ENCODE measurements around the gene ACAA2.

Gene ACAA2

DNA sequence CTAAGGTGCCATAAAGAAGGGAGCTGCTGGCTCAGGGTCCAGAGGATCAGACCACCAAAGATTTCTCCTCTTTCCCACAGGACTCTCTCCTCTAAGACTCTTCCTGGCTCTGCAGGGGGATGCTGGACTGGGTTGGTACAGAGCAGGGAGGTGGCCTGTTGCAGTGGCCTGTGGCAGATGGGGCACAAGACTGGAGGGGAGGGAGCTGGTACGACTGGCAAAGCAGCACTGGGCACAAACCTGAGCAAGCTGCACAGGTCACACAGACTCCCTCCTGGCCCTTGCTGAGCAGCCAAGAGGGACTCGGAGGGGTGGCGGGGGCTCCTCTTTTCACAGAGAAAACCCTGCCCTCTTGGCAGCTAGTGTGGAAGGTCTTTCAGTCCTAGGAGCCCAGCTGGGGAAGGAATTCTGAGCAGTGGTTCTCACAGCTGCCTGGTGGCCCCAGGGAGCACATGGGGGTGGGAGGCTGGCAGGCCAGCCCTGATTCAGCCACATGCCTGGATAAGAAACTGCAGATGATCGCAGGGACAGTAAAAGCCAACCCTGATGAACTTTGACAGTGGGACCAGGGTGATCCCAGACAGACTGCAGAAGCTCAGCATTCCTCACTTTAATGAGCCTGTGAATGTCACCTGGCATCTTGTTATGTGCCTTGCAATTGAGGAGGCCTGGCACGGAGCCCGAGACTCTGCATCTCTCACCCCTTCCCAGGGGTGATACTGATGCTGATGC lies 32.5 kb upstream of the ACAA2 start:
- DNase-seq (ENCODE audit: extremely low read depth, low read depth): no peak

GRCh38 chr18:49844903-49845302 lies 31.6 kb upstream of the ACAA2 start:
- no peak overlapping the region for H3K4me3 ChIP-seq (replicated peaks; ENCODE audit: low read depth, low read length)
- TF ChIP-seq CTCF (IDR thresholded peaks at IDR 0.05; ENCODE audit: low read depth, low read length, missing control alignments): no peak
- no peak for DNase-seq (ENCODE audit: extremely low read depth, low read depth)

More for the DNA sequence above, 32.5 kb upstream of the ACAA2 start:
- TF ChIP-seq CTCF (IDR thresholded peaks at IDR 0.05; ENCODE audit: low read depth, low read length, missing control alignments): no peak
- no peak overlapping the region for H3K4me3 ChIP-seq (replicated peaks; ENCODE audit: low read depth, low read length)

DNA sequence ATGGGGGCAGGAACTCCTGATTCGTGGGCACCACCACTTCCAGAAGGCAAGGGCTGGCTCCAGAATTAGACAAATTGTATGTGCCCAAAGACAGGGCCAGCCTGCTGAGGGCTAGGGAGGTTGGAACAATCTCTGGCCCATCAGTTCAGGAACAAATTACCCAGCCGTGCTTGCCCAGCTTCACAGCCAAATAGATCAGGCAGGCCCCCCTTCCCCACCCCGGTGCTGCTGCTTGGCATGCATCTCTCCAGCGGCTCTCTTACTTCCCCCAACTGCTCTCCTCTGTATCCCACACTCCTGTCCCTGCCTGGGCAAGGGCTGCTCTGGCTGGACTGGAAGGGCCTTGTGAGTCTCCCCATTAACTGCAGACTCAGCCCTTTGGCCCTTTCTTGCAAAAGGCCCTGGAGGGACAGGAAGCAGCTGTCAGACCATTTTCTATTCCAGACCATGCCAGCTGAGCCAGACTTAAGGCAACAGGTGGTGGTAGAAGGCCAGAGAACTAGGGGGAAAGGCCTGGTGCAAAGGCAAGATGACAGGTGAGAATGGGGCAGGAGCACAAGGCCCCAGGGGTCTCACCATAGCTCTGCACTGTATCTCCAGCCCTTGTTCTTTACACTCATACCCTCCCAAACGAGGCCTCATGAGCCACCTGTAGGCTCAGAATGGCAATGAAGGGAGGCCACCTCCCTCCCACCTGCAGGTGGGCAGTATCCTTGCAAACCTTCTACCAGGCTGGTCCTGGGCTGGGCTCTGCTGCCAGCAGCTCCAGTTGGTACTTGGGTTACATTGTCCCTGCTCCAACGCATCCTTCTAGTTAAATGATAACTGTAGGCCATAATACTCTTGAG lies 30.7 kb upstream of the ACAA2 start:
- DNase-seq (ENCODE audit: extremely low read depth, low read depth): no peak
- no peak overlapping the region for H3K4me3 ChIP-seq (replicated peaks; ENCODE audit: low read depth, low read length)
- no peak for TF ChIP-seq CTCF (IDR thresholded peaks at IDR 0.05; ENCODE audit: low read depth, low read length, missing control alignments)

DNA sequence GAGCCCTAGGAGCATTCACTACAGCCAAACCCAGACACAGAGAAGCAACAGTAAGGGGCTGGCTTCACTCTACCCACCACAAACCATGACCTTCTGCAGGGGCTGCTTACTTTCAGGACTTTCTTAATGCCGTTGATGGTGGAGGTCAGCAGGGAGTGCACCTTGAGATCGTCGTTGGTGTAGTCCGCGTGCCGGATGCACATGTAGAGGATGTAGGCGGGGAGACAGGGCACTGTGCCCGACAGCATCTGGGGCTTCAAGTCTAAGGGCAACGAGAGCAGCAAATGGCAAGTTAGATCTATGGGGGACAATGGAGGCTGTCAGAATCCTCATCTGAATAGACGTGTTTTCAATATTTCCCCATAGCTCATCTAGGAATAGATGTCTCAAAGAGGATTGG lies 29.8 kb upstream of the ACAA2 start:
- no peak for TF ChIP-seq CTCF (IDR thresholded peaks at IDR 0.05; ENCODE audit: low read depth, low read length, missing control alignments)
- no peak for DNase-seq (ENCODE audit: extremely low read depth, low read depth)
- H3K4me3 ChIP-seq (replicated peaks; ENCODE audit: low read depth, low read length): no peak overlapping the region

DNA sequence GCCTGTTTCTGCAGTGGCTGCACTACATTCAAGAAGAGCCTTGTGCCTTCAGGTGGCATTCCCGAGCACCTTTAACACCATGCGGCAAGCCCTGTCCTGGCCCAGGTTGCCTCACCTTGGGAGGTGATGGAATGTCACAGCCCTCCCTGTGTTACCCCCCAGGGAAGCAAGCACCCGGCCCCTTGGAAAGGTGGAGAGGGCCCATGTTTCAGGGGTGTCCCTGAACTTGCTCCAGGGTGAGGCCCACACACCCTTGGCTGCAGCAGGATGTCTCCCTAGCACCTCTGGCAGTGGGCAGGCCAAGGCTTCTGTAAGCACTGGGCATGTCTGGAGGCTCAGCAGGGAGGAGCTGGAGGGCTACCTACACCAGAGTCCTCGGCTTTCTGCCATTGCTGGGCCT lies 29.3 kb upstream of the ACAA2 start:
- no peak for DNase-seq (ENCODE audit: extremely low read depth, low read depth)
- H3K4me3 ChIP-seq (replicated peaks; ENCODE audit: low read depth, low read length): no peak overlapping the region
- TF ChIP-seq CTCF (IDR thresholded peaks at IDR 0.05; ENCODE audit: low read depth, low read length, missing control alignments): no peak

DNA sequence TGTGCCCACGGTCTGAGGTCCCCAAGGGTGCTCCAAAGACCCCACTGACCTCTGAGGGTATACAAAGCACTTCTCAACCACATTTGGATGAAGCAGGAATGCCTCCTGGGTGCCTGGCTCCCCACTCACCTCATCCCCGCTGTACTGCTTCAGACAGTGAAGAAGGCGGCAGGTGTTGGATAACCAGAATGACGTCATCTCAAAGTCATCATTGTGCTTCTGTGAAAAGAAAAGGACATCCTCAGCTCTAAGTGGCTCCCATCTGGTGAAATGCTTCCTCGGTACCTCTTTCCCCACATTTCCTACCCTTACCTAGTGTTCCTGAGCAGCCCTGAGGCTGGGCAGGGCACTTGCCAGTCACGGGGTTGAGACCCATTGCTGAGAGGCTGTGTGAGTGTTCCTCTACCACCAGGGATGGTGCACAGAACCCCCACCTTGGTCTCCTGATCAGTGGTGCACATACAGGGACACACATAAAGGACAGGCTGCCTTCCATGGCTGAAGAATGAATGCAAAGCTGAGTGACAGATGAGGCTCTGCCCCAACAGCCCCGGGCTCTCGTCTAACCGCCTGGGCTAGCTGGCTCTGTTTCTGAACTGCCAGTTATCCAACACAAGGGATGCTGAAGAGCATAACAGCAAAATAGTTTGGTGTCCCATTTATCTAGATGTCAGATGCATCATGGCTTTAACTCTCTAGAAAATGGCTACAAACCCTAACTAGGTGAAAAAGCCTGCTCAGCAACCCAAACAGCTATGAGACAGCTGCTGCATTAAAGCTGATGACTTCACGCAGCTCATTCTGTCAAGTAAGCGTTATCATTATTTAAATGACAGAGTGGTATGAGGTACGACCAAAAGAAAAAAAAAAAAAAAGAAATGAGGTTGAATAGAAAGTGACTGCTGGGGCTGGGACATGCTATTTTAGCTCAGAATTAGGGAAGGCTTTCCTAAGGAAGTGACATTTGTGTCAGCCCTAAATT lies 28.2 kb upstream of the ACAA2 start:
- no peak for DNase-seq (ENCODE audit: extremely low read depth, low read depth)
- no peak overlapping the region for H3K4me3 ChIP-seq (replicated peaks; ENCODE audit: low read depth, low read length)
- no peak for TF ChIP-seq CTCF (IDR thresholded peaks at IDR 0.05; ENCODE audit: low read depth, low read length, missing control alignments)

All from HFF-Myc (cell line).